Measurements from ENCODE around the gene SPIB.
"Not testable (repeated sequence)": the region's sequence is repeated elsewhere in the genome, so short reads cannot be mapped to it uniquely, and the experiment has no call there.

The SPIB gene

DNA sequence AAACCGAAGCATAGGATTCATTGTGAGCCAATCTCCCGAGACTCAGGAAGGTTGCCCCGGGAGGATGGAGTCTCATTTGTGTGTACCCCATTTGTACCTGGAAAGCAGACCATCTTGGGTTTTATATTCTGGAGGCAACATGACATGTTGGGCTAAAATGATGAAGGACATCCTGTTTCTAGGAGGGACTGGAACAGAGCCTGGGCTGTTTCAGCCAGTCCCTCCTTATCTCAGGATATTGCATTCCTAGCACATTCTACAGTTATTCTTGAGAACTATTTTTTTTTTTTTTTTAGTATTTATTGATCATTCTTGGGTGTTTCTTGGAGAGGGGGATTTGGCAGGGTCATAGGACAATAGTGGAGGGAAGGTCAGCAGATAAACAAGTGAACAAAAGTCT lies 28.4 kb upstream of the SPIB start:
- in situ Hi-C loops (cut with HindIII; ENCODE audit: low sequenced_read_pairs), result not testable (repeated sequence)

DNA sequence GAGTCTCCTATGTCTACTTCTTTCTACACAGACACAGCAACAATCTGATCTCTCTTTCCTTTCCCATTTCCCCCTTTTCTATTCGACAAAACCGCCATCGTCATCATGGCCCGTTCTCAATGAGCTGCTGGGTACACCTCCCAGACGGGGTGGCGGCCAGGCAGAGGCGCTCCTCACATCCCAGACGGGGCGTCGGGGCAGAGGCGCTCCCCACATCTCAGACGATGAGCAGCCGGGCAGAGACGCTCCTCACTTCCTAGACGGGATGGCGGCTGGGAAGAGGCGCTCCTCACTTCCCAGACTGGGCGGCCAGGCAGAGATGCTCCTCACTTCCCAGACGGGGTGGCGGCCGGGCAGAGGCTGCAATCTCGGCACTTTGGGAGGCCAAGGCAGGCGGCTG lies 27.8 kb upstream of the SPIB start:
- in situ Hi-C loops (cut with HindIII; ENCODE audit: low sequenced_read_pairs), result not testable (repeated sequence)

DNA sequence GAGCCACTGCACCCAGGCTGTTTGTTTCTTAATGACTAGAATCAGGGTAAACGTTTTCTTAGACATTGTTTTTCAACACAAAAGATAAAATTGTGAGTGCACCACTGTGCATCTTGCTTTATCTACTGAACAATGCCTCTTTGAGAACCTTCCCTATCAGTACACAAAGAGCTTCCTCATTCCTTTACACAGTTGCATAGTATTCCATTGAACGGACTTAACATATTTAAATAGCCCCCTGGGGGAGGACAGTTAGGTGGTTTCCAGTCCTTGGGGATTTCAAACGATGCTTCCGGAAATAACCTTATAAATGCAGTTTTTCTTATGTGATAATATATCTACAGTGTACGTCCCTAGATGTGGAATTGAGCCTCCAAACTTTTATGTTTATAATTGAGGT lies 26.0 kb upstream of the SPIB start:
- in situ Hi-C loops (cut with HindIII; ENCODE audit: low sequenced_read_pairs), result no loop called here

DNA sequence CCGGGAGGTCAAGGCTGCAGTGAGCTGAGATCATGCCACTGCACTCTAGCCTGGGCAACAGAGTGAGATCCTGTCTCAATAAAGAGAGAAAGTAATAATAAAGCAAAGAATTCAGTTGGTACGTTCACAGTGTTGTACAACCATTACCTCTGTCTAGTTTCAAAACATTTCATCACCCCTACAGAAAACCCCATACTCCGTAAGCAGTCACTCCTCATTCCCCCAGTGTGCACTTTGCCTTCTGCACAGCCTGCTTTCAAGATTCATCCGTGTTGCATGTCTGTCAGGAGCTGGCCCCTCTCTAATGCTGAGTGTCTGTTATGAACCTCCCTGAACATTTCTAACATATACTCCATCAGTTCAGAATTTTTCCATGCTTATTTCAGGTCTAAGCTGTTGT lies 25.1 kb upstream of the SPIB start:
- in situ Hi-C loops (cut with HindIII; ENCODE audit: low sequenced_read_pairs), result no loop called here

- in situ Hi-C loops (cut with HindIII; ENCODE audit: low sequenced_read_pairs), result no loop called here
Measured at GRCh38 chr19:50394017-50394416, 24.7 kb upstream of the SPIB start.

DNA sequence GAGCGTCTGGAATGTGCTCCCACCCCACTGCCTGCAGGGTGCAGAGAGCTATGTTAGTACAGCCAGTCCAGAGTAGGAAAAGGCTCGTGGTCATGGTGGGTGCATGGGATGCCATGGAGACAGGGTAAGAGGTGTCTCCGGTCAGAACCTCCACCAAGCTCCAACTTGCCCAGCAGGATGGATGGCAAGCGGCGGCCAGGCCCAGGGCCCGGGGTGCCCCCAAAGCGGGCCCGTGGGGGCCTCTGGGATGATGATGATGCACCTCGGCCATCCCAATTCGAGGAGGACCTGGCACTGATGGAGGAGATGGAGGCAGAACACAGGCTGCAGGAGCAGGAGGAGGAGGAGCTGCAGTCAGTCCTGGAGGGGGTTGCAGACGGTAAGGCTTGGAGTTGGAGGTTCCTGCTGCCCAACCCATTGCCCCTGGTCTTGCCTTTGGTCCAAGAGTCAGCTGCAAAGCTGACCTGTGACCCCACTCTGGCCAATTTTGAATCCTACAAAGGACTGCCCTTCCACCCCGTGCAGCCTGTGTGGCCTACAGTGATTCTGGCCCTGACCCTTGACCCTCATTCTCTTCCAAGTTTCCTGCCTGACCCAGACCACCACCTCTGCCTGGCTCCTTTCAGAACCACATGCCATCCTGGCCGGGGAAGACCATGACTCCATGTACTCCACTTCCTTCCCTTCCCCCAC lies 19.9 kb upstream of the SPIB start:
- in situ Hi-C loops (cut with HindIII; ENCODE audit: low sequenced_read_pairs), result no loop called here

DNA sequence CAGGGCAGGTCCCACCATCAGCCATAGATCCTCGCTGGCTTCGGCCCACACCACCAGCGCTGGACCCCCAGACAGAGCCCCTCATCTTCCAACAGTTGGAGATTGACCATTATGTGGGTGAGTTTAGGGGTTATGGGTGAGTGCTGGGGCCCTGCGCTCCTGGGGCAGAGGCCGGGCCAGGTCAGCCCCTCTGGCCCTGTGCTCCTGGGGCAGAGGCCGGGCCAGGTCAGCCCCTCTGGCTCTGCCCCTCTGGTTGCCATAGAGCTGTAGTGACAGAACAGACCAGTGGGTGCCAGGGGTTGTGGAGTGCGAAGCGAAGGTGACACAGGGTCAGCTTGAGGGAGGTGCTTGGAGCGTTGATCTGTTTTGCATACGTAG lies 19.4 kb upstream of the SPIB start:
- in situ Hi-C loops (cut with HindIII; ENCODE audit: low sequenced_read_pairs), result no loop called here

DNA sequence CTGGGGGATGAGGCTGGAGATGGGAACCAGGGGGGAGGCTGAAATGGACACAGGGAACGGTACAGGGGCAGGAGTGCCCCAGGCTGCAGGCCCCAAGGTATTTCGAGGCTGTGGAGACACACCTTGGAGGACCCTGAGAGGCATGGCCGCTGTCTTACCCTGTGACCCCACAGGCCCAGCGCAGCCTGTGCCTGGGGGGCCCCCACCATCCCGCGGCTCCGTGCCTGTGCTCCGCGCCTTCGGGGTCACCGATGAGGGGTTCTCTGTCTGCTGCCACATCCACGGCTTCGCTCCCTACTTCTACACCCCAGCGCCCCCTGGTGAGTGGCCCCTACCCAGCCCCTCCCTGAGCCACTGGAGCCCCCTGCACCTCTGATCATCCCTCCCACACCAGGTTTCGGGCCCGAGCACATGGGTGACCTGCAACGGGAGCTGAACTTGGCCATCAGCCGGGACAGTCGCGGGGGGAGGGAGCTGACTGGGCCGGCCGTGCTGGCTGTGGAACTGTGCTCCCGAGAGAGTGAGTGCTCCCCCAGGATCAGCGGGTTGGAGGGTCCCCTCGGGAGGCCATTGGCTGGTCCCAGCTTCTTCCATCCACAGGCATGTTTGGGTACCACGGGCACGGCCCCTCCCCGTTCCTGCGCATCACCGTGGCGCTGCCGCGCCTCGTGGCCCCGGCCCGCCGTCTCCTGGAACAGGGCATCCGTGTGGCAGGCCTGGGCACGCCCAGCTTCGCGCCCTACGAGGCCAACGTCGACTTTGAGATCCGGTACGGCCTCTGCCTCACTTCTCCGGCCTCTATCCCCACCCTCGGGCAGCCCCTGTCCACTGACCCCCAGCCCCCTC lies 16.9 kb upstream of the SPIB start:
- in situ Hi-C loops (cut with HindIII; ENCODE audit: low sequenced_read_pairs), result no loop called here

DNA sequence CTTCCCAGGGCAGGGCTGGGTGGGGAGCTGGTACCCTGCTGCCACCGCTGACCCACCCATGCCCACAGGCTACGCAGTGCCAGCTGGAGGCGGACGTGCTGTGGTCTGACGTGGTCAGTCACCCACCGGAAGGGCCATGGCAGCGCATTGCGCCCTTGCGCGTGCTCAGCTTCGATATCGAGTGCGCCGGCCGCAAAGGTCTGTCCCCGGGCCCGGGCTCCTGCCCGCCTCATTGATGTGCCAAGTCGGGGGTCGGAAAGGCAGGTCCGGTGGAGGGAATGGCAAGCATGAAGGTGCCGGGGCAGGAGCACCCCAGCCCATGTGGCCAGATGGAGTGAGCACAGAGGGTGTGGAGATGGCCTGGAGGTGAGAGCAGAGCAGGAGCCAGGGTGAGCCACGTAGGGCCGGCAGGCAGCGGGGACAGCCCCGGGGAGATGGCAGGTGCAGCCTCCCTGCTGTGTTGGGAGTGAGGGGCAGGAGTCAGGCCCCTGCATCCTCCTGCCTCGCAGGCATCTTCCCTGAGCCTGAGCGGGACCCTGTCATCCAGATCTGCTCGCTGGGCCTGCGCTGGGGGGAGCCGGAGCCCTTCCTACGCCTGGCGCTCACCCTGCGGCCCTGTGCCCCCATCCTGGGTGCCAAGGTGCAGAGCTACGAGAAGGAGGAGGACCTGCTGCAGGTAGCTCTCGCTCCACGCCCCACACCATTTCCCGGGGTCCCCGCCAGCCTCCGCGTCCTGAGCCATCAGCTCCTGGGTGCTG lies 16.0 kb upstream of the SPIB start:
- in situ Hi-C loops (cut with HindIII; ENCODE audit: low sequenced_read_pairs), result no loop called here

DNA sequence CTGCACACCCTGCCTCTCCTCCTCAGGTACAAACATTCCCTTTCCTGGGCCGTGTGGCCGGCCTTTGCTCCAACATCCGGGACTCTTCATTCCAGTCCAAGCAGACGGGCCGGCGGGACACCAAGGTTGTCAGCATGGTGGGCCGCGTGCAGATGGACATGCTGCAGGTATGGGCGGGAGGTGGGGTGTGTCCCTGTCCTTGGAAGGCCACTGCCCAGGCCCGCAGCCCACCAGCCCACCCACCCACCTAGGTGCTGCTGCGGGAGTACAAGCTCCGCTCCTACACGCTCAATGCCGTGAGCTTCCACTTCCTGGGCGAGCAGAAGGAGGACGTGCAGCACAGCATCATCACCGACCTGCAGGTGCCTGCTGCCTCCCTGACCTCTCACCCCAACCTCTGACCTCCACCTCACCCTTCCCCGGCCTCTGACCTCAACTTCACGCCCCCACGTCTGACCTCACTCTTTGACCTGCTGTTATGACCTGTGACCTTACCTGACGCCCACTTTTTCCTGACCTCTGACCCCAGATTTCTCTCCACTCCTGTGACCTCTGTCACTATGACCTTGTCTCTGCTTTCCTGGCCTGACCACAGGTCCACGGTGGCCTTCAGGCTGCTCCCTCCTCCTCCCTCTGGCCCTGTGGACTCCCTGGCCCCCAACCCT lies 12.4 kb upstream of the SPIB start:
- in situ Hi-C loops (cut with HindIII; ENCODE audit: low sequenced_read_pairs), result no loop called here

- in situ Hi-C loops (cut with HindIII; ENCODE audit: low sequenced_read_pairs), result no loop called here
Measured at GRCh38 chr19:50406829-50407228, 11.9 kb upstream of the SPIB start.

DNA sequence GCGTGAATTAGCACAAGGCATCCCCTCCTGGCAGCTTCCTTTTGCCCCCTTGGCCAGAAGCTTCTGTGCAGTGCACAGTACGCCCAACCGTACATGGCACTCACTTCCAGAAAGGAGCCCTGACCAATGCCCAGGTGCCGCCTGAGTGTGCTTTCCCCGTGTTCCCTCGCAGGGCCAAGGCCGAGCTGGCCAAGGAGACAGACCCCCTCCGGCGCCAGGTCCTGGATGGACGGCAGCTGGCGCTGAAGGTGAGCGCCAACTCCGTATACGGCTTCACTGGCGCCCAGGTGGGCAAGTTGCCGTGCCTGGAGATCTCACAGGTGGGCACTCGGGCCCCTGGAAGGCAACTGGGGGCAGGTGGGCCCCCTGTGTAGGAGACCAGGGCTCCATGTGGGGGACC lies 9.4 kb upstream of the SPIB start:
- in situ Hi-C loops (cut with HindIII; ENCODE audit: low sequenced_read_pairs), result no loop called here

DNA sequence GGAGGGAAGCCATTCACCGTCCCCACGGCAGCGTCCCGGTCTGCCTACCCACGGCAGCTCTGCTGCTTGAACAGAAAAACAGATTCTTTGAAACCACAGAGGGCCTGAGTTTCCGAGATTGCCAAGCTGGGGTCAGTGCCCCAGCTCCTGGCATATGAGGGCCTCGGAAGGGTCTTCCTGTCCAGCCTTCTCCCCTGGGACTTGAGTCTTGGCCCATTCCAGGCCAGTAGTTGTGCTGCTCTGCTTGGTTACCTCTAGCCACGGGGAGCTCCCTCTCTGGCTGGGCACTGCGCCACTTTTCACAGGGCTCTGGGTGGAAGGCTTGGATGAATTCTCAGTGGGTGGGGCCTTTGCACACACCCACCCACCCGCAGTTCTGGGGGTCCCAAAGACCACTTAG lies 8.6 kb upstream of the SPIB start:
- in situ Hi-C loops (cut with HindIII; ENCODE audit: low sequenced_read_pairs), result no loop called here

- in situ Hi-C loops (cut with HindIII; ENCODE audit: low sequenced_read_pairs), result no loop called here
Measured at GRCh38 chr19:50412419-50412818, 6.3 kb upstream of the SPIB start.

- in situ Hi-C loops (cut with HindIII; ENCODE audit: low sequenced_read_pairs), result no loop called here
Measured at GRCh38 chr19:50413096-50413495, 5.6 kb upstream of the SPIB start.

- in situ Hi-C loops (cut with HindIII; ENCODE audit: low sequenced_read_pairs), result no loop called here
Measured at GRCh38 chr19:50413531-50413930, 5.2 kb upstream of the SPIB start.

GRCh38 chr19:50414864-50415660 lies 3.7 kb upstream of the SPIB start:
- in situ Hi-C loops (cut with HindIII; ENCODE audit: low sequenced_read_pairs), result no loop called here

DNA sequence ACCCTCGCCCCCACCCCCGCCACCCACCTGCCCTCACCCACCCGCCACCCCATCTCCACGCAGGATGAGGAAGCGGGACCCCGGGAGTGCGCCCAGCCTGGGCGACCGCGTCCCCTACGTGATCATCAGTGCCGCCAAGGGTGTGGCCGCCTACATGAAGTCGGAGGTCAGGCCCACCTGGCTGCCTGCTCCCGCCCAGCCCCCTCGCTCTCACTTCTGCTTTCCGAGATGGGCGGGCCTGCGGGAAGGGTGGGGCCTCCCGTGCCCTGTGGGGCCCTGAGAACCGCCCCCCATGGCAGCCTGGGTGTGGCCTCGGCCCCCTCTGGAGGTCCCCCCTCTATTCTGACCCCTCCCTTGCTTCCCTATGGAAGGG lies 3.1 kb upstream of the SPIB start:
- in situ Hi-C loops (cut with HindIII; ENCODE audit: low sequenced_read_pairs), result no loop called here

GRCh38 chr19:50416034-50416977 lies 2.4 kb upstream of the SPIB start:
- in situ Hi-C loops (cut with HindIII; ENCODE audit: low sequenced_read_pairs), result no loop called here
